ENCODE data around the gene IQCE. TPM values are rescaled to one million over a fixed set of nuclear protein-coding genes. Genes with fewer than 3 reads are reported as not detected.

The IQCE gene
- total RNA-seq, 1 experiment from 2014 or later = 16.7 TPM

- intact Hi-C loops (cut with micrococcal nuclease) = no loop called here
- Mint-ChIP-seq H3K36me3 (ENCODE audit: insufficient read depth, unreplicated experiment) (peaks cover 53% of the 10 kb centered on the region), H3K27ac (ENCODE audit: low read depth, unreplicated experiment) (no peak overlapping the region), H3K4me3 (ENCODE audit: unreplicated experiment) (no peak overlapping the region), H3K9me3 (ENCODE audit: unreplicated experiment) (no peaks in the 10 kb centered on the region), H3K4me1 (ENCODE audit: insufficient read depth, unreplicated experiment) (no peaks in the 10 kb centered on the region), H3K27me3 (ENCODE audit: insufficient read depth, unreplicated experiment) (no peaks in the 10 kb centered on the region)
- DNase-seq (ENCODE audit: unreplicated experiment) = no peak
- CTCF ChIA-PET = no interaction called here
- no TSS peak for BruUV-seq (replicated peaks)
- no peak for TF ChIP-seq CTCF (IDR thresholded peaks at IDR 0.05; ENCODE audit: unreplicated experiment)
- POLR2A ChIA-PET = no interaction called here
Measured at GRCh38 chr7:2592375-2592865, 33.6 kb downstream of the IQCE start.

- Mint-ChIP-seq H3K4me1 (ENCODE audit: insufficient read depth, unreplicated experiment) (no peaks in the 10 kb centered on the region), H3K27me3 (ENCODE audit: insufficient read depth, unreplicated experiment) (no peaks in the 10 kb centered on the region), H3K9me3 (ENCODE audit: unreplicated experiment) (no peaks in the 10 kb centered on the region), H3K27ac (ENCODE audit: low read depth, unreplicated experiment) (no peak overlapping the region), H3K4me3 (ENCODE audit: unreplicated experiment) (no peak overlapping the region), H3K36me3 (ENCODE audit: insufficient read depth, unreplicated experiment) (peaks cover 53% of the 10 kb centered on the region)
- DNase-seq (ENCODE audit: unreplicated experiment) = no peak
- intact Hi-C loops (cut with micrococcal nuclease) = no loop called here
- no peak for TF ChIP-seq CTCF (IDR thresholded peaks at IDR 0.05; ENCODE audit: unreplicated experiment)
- no TSS peak for BruUV-seq (replicated peaks)
- POLR2A ChIA-PET = interaction anchor here (0.6 kb wide), 1 partner anchor 37 kb away, joined by 3 read pairs; no protein-coding TSS in a partner anchor
- CTCF ChIA-PET = no interaction called here
Measured at GRCh38 chr7:2593036-2593727, 34.4 kb downstream of the IQCE start.

GRCh38 chr7:2594599-2594998 is 35.8 kb downstream of the IQCE start:
- ChIA-PET POLR2A (no interaction called here), CTCF (no interaction called here)
- Mint-ChIP-seq H3K9me3 (ENCODE audit: unreplicated experiment) (no peaks in the 10 kb centered on the region), H3K36me3 (ENCODE audit: insufficient read depth, unreplicated experiment) (peaks cover 67% of the 10 kb centered on the region), H3K4me3 (ENCODE audit: unreplicated experiment) (no peak overlapping the region), H3K4me1 (ENCODE audit: insufficient read depth, unreplicated experiment) (no peaks in the 10 kb centered on the region), H3K27ac (ENCODE audit: low read depth, unreplicated experiment) (no peak overlapping the region), H3K27me3 (ENCODE audit: insufficient read depth, unreplicated experiment) (no peaks in the 10 kb centered on the region)
- intact Hi-C loops (cut with micrococcal nuclease) = no loop called here
- BruUV-seq (replicated peaks) = no TSS peak
- TF ChIP-seq CTCF (IDR thresholded peaks at IDR 0.05; ENCODE audit: unreplicated experiment) = no peak
- no peak for DNase-seq (ENCODE audit: unreplicated experiment)

- TF ChIP-seq CTCF (IDR thresholded peaks at IDR 0.05; ENCODE audit: unreplicated experiment) = no peak
- H3K36me3 Mint-ChIP-seq (ENCODE audit: insufficient read depth, unreplicated experiment) = peaks cover 71% of the 10 kb centered on the region
- intact Hi-C loops (cut with micrococcal nuclease) = no loop called here
- H3K27me3 Mint-ChIP-seq (ENCODE audit: insufficient read depth, unreplicated experiment) = no peaks in the 10 kb centered on the region
- ChIA-PET CTCF (no interaction called here), POLR2A (interaction anchor here (1.0 kb wide), 1 partner anchor 22 kb away, joined by 3 read pairs; no protein-coding TSS in a partner anchor)
- H3K27ac Mint-ChIP-seq (ENCODE audit: low read depth, unreplicated experiment) = no peak overlapping the region
- DNase-seq (ENCODE audit: unreplicated experiment) = no peak
- no TSS peak for BruUV-seq (replicated peaks)
- H3K4me1 Mint-ChIP-seq (ENCODE audit: insufficient read depth, unreplicated experiment) = no peaks in the 10 kb centered on the region
- no peak overlapping the region for H3K4me3 Mint-ChIP-seq (ENCODE audit: unreplicated experiment)
- no peaks in the 10 kb centered on the region for H3K9me3 Mint-ChIP-seq (ENCODE audit: unreplicated experiment)
Measured at GRCh38 chr7:2595258-2595860, 36.6 kb downstream of the IQCE start.
